GM18526 (cell line): Measurements from ENCODE around the gene OR52E5.

Experiments
- POLR2A ChIP-seq: IDR thresholded peaks from 3 replicates; pipeline ENCODE4 v1.6.1; 2011; ENCODE audit not compliant: insufficient read length; ENCODE audit errors: extremely low read depth

OR52E5 gene

GRCh38 chr11:5892908-5893307 is at the start of gene OR52E5:
Gene OR52E5 (plus strand): TSS chr11:5893208. CDS start chr11:5900777, 7,569 bp downstream.
- no peak for TF ChIP-seq POLR2A

- TF ChIP-seq POLR2A, result no peak
These were observed 46.3 kb upstream of the OR52E5 start for GRCh38 chr11:5846701-5847100.

GRCh38 chr11:5847711-5848110 is 45.3 kb upstream of the OR52E5 start:
- no peak for TF ChIP-seq POLR2A

GRCh38 chr11:5851002-5851401 is 42.0 kb upstream of the OR52E5 start:
- TF ChIP-seq POLR2A, result no peak

- TF ChIP-seq POLR2A, result no peak
These were observed 35.4 kb upstream of the OR52E5 start, which contains the start of gene OR52E8 for GRCh38 chr11:5857590-5857989. Gene OR52E8 (minus strand): TSS chr11:5857690. CDS start chr11:5857690, 0 bp downstream.

- TF ChIP-seq POLR2A, result no peak
These were observed 27.2 kb upstream of the OR52E5 start for GRCh38 chr11:5865826-5866225.

GRCh38 chr11:5878564-5878963 is 14.4 kb upstream of the OR52E5 start:
- TF ChIP-seq POLR2A, result no peak

GRCh38 chr11:5880329-5880728 is 12.7 kb upstream of the OR52E5 start, which contains the start of gene OR52E4:
Gene OR52E4 (plus strand): TSS chr11:5880629. CDS start chr11:5884293, 3,664 bp downstream.
- no peak for TF ChIP-seq POLR2A

- no peak for TF ChIP-seq POLR2A
These were observed 11.3 kb upstream of the OR52E5 start for GRCh38 chr11:5881756-5882155.

GRCh38 chr11:5887172-5887571 is 5.8 kb upstream of the OR52E5 start:
- TF ChIP-seq POLR2A, result no peak

- no peak for TF ChIP-seq POLR2A
These were observed 5.3 kb upstream of the OR52E5 start for GRCh38 chr11:5887661-5888060.

- no peak for TF ChIP-seq POLR2A
These were observed 1.7 kb upstream of the OR52E5 start for GRCh38 chr11:5891216-5891800.

- TF ChIP-seq POLR2A, result no peak
These were observed 6.5 kb downstream of the OR52E5 start for GRCh38 chr11:5899534-5899933.

- TF ChIP-seq POLR2A, result no peak
These were observed 17.5 kb downstream of the OR52E5 start for GRCh38 chr11:5910540-5910939.

- TF ChIP-seq POLR2A, result no peak
These were observed 29.9 kb downstream of the OR52E5 start for GRCh38 chr11:5922749-5923426.

- TF ChIP-seq POLR2A, result no peak
These were observed 30.4 kb downstream of the OR52E5 start for GRCh38 chr11:5923427-5923776.

- TF ChIP-seq POLR2A, result no peak
These were observed 30.8 kb downstream of the OR52E5 start for GRCh38 chr11:5923794-5924193.
